Central memory CD8-positive, alpha-beta T cell (primary cell): ENCODE results near the gene B4GALT4.

Experiments used
- ATAC-seq: fragments of 150-1000 bp; cut with Tn5 transposase; replicated peaks from 2 replicates; pipeline ENCODE4 v1.10.0; 2022; ENCODE audit warnings: mild to moderate bottlenecking, moderate FRiP score, moderate number of reproducible peaks; ENCODE audit not compliant: poor library complexity, severe bottlenecking; ENCODE audit errors: extremely low read depth
- DNase-seq, 2 donors: peaks; one replicate each; pipeline ENCODE4 v3.0.0; 2021; ENCODE audit warnings: low spot score in 2 of 2
- H3K27ac Mint-ChIP-seq: one replicate; pipeline ENCODE4 v1.8.0; 2022; ENCODE audit warnings: low read depth, mild to moderate bottlenecking, moderate library complexity, mixed read lengths
- H3K27me3 Mint-ChIP-seq: one replicate; pipeline ENCODE4 v1.8.0; 2022; ENCODE audit warnings: mixed read lengths
- H3K36me3 Mint-ChIP-seq: one replicate; pipeline ENCODE4 v1.8.0; 2022; ENCODE audit warnings: mild to moderate bottlenecking, moderate library complexity, mixed read lengths; ENCODE audit not compliant: insufficient read depth
- H3K4me1 Mint-ChIP-seq: one replicate; pipeline ENCODE4 v1.8.0; 2022; ENCODE audit warnings: mixed read lengths
- H3K4me3 Mint-ChIP-seq: one replicate; pipeline ENCODE4 v1.8.0; 2022; ENCODE audit warnings: mild to moderate bottlenecking, moderate library complexity, mixed read lengths
- H3K9me3 Mint-ChIP-seq: one replicate; pipeline ENCODE4 v1.8.0; 2022; ENCODE audit warnings: mixed read lengths

The B4GALT4 gene

GRCh38 chr3:119211803-119212202, 28.9 kb downstream of the B4GALT4 start:
- peaks cover 14% of the 10 kb centered on the region for H3K4me1 Mint-ChIP-seq
- H3K4me3 Mint-ChIP-seq: no peak overlapping the region
- peaks cover 57% of the 10 kb centered on the region for H3K36me3 Mint-ChIP-seq
- H3K27ac Mint-ChIP-seq: no peak overlapping the region
- ATAC-seq (no peak), DNase-seq (no peak)
- no peaks in the 10 kb centered on the region for H3K9me3 Mint-ChIP-seq
- H3K27me3 Mint-ChIP-seq: no peaks in the 10 kb centered on the region

- Mint-ChIP-seq H3K4me1 (peaks cover 14% of the 10 kb centered on the region), H3K4me3 (no peak overlapping the region), H3K27ac (no peak overlapping the region), H3K36me3 (peaks cover 55% of the 10 kb centered on the region), H3K27me3 (no peaks in the 10 kb centered on the region), H3K9me3 (no peaks in the 10 kb centered on the region)
- ATAC-seq (no peak), DNase-seq (no peak)
Observed at GRCh38 chr3:119211193-119211592, 29.5 kb downstream of the B4GALT4 start.

- DNase-seq: no peak
- Mint-ChIP-seq H3K9me3 (no peaks in the 10 kb centered on the region), H3K4me1 (peaks cover 14% of the 10 kb centered on the region), H3K27me3 (no peaks in the 10 kb centered on the region), H3K4me3 (no peak overlapping the region), H3K36me3 (peaks cover 26% of the 10 kb centered on the region), H3K27ac (no peak overlapping the region)
- no peak for ATAC-seq
Observed at GRCh38 chr3:119207512-119207875, 33.2 kb downstream of the B4GALT4 start.

GRCh38 chr3:119206611-119207511, 33.8 kb downstream of the B4GALT4 start:
- DNase-seq: no peak
- H3K4me3 Mint-ChIP-seq: no peak overlapping the region
- H3K9me3 Mint-ChIP-seq: no peaks in the 10 kb centered on the region
- no peak overlapping the region for H3K27ac Mint-ChIP-seq
- H3K4me1 Mint-ChIP-seq: peaks cover 14% of the 10 kb centered on the region
- H3K27me3 Mint-ChIP-seq: no peaks in the 10 kb centered on the region
- peaks cover 20% of the 10 kb centered on the region for H3K36me3 Mint-ChIP-seq
- no peak for ATAC-seq

- no peak for DNase-seq
- ATAC-seq: no peak
- H3K4me1 Mint-ChIP-seq: peaks cover 14% of the 10 kb centered on the region
- H3K4me3 Mint-ChIP-seq: no peak overlapping the region
- no peak overlapping the region for H3K27ac Mint-ChIP-seq
- H3K27me3 Mint-ChIP-seq: no peaks in the 10 kb centered on the region
- no peaks in the 10 kb centered on the region for H3K9me3 Mint-ChIP-seq
- H3K36me3 Mint-ChIP-seq: peaks cover 12% of the 10 kb centered on the region
Observed at GRCh38 chr3:119205685-119206084, 35.0 kb downstream of the B4GALT4 start.

- ATAC-seq: no peak
- DNase-seq: no peak
- Mint-ChIP-seq H3K27me3 (no peaks in the 10 kb centered on the region), H3K9me3 (no peaks in the 10 kb centered on the region), H3K4me3 (no peak overlapping the region), H3K4me1 (peaks cover 14% of the 10 kb centered on the region), H3K27ac (no peak overlapping the region), H3K36me3 (peaks cover 10% of the 10 kb centered on the region)
Observed at GRCh38 chr3:119205209-119205608, 35.5 kb downstream of the B4GALT4 start.

- Mint-ChIP-seq H3K27ac (no peak overlapping the region), H3K9me3 (no peaks in the 10 kb centered on the region), H3K4me3 (no peak overlapping the region), H3K27me3 (no peaks in the 10 kb centered on the region), H3K4me1 (no peaks in the 10 kb centered on the region), H3K36me3 (no peaks in the 10 kb centered on the region)
- no peak for DNase-seq
- ATAC-seq: no peak
Observed at GRCh38 chr3:119195911-119196310, 44.8 kb downstream of the B4GALT4 start.

- H3K4me3 Mint-ChIP-seq: no peak overlapping the region
- no peaks in the 10 kb centered on the region for H3K9me3 Mint-ChIP-seq
- H3K36me3 Mint-ChIP-seq: no peaks in the 10 kb centered on the region
- H3K27ac Mint-ChIP-seq: no peak overlapping the region
- no peaks in the 10 kb centered on the region for H3K4me1 Mint-ChIP-seq
- DNase-seq (no peak), ATAC-seq (no peak)
- no peaks in the 10 kb centered on the region for H3K27me3 Mint-ChIP-seq
Observed at GRCh38 chr3:119195151-119195476, 45.6 kb downstream of the B4GALT4 start.

- Mint-ChIP-seq H3K27ac (no peak overlapping the region), H3K36me3 (no peaks in the 10 kb centered on the region), H3K4me1 (no peaks in the 10 kb centered on the region), H3K4me3 (no peak overlapping the region), H3K9me3 (no peaks in the 10 kb centered on the region), H3K27me3 (no peaks in the 10 kb centered on the region)
- no peak for ATAC-seq
- no peak for DNase-seq
Observed at GRCh38 chr3:119194237-119195150, 46.2 kb downstream of the B4GALT4 start.

- Mint-ChIP-seq H3K36me3 (no peaks in the 10 kb centered on the region), H3K9me3 (no peaks in the 10 kb centered on the region), H3K27me3 (no peaks in the 10 kb centered on the region), H3K4me1 (no peaks in the 10 kb centered on the region), H3K4me3 (no peak overlapping the region), H3K27ac (no peak overlapping the region)
- DNase-seq (no peak), ATAC-seq (no peak)
Observed at GRCh38 chr3:119191800-119192199, 48.9 kb downstream of the B4GALT4 start.

GRCh38 chr3:119187266-119187665, 53.4 kb downstream of the B4GALT4 start:
- H3K27ac Mint-ChIP-seq: no peak overlapping the region
- H3K36me3 Mint-ChIP-seq: no peaks in the 10 kb centered on the region
- H3K4me1 Mint-ChIP-seq: no peaks in the 10 kb centered on the region
- DNase-seq: no peak
- ATAC-seq: no peak
- no peaks in the 10 kb centered on the region for H3K27me3 Mint-ChIP-seq
- no peak overlapping the region for H3K4me3 Mint-ChIP-seq
- H3K9me3 Mint-ChIP-seq: no peaks in the 10 kb centered on the region

- Mint-ChIP-seq H3K27me3 (peaks cover 12% of the 10 kb centered on the region), H3K36me3 (no peaks in the 10 kb centered on the region), H3K4me1 (no peaks in the 10 kb centered on the region), H3K4me3 (no peak overlapping the region), H3K9me3 (no peaks in the 10 kb centered on the region), H3K27ac (no peak overlapping the region)
- ATAC-seq: no peak
- DNase-seq: no peak
Observed at GRCh38 chr3:119184796-119185570, 55.7 kb downstream of the B4GALT4 start.
